ENCODE measurements around the gene FGF1. TPM values are rescaled to one million over a fixed set of nuclear protein-coding genes. Genes with fewer than 3 reads are reported as not detected.

FGF1 gene
- total RNA-seq, 1 experiment from 2014 or later, result 3.2 TPM

DNA sequence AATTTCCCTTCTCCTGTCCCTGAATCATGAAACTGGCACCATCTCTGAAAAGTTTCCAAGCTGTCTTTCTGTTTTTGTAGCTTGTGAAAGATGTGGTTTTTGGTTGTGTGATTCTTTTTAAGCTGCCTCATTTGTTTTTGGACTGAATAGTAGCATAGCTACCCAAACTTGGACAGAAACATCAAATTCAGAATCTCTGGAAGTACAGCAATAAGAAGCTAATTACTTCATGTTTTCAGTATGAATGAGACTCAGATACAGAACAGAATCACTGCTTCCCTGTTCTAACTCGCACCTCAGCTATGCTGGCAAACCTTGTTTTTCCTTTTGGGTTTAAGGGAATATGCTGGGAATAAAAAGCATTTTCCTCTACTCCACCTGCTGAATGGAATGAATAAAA is 101.0 kb downstream of the FGF1 start:
- Histone ChIP-seq H2AK5ac (ENCODE audit: insufficient read length, low read length) (no peak overlapping the region), H3K9ac (ENCODE audit: extremely low read depth, insufficient read length, low read length) (no peak overlapping the region), H3K18ac (ENCODE audit: insufficient read length, low read depth, low read length) (no peak overlapping the region), H4K5ac (ENCODE audit: insufficient read length, low read depth, low read length) (no peak overlapping the region), H2BK20ac (ENCODE audit: low read depth, low read length, poor library complexity, severe bottlenecking) (no peak overlapping the region), H3K9me3 (ENCODE audit: control insufficient read depth, low read depth, low read length) (no peaks in the 10 kb centered on the region), H3K56ac (ENCODE audit: insufficient read length, low read depth, low read length) (no peak overlapping the region), H3K27ac (ENCODE audit: insufficient read length, low read depth, low read length) (no peak overlapping the region), H4K91ac (ENCODE audit: insufficient read length, low read depth, low read length) (no peak overlapping the region), H3K4me2 (ENCODE audit: insufficient read depth, insufficient read length, low read length) (no peak overlapping the region), H2BK120ac (ENCODE audit: low read depth, low read length, poor library complexity, severe bottlenecking) (no peak overlapping the region), H3K27me3 (ENCODE audit: insufficient read depth, low read length) (no peaks in the 10 kb centered on the region), H3K4ac (ENCODE audit: low read depth, low read length) (no peak overlapping the region), H4K8ac (replicated peaks; ENCODE audit: insufficient read length, low read depth, low read length) (no peak overlapping the region), H3K4me1 (ENCODE audit: insufficient read depth, low read length) (no peaks in the 10 kb centered on the region), H2AFZ (ENCODE audit: low read length) (no peak overlapping the region), H2BK12ac (ENCODE audit: insufficient read length, low read depth, low read length) (no peak overlapping the region), H4K20me1 (ENCODE audit: control insufficient read depth, insufficient read depth, insufficient read length) (no peaks in the 10 kb centered on the region), H3K79me2 (ENCODE audit: insufficient read depth, low read length) (no peaks in the 10 kb centered on the region), H3K79me1 (ENCODE audit: insufficient read depth, low read depth, low read length, poor library complexity, severe bottlenecking) (no peaks in the 10 kb centered on the region), H3K23ac (ENCODE audit: insufficient read length, low read depth, low read length) (no peak overlapping the region), H2BK15ac (ENCODE audit: low read depth, low read length) (no peak overlapping the region), H2BK5ac (ENCODE audit: insufficient read length, low read length) (no peak overlapping the region), H3T11ph (ENCODE audit: low read length) (no peak overlapping the region), H3K23me2 (ENCODE audit: insufficient read length, low read depth, low read length, poor library complexity, severe bottlenecking) (no peaks in the 10 kb centered on the region), H3K14ac (ENCODE audit: insufficient read depth, low read length) (no peak overlapping the region)
- no CpG with 5 or more reads among the region's 1 CpG for whole genome bisulfite sequencing (ENCODE audit: extremely low coverage, insufficient read length, low lambda C conversion rate)
- TF ChIP-seq, protein P1, sequence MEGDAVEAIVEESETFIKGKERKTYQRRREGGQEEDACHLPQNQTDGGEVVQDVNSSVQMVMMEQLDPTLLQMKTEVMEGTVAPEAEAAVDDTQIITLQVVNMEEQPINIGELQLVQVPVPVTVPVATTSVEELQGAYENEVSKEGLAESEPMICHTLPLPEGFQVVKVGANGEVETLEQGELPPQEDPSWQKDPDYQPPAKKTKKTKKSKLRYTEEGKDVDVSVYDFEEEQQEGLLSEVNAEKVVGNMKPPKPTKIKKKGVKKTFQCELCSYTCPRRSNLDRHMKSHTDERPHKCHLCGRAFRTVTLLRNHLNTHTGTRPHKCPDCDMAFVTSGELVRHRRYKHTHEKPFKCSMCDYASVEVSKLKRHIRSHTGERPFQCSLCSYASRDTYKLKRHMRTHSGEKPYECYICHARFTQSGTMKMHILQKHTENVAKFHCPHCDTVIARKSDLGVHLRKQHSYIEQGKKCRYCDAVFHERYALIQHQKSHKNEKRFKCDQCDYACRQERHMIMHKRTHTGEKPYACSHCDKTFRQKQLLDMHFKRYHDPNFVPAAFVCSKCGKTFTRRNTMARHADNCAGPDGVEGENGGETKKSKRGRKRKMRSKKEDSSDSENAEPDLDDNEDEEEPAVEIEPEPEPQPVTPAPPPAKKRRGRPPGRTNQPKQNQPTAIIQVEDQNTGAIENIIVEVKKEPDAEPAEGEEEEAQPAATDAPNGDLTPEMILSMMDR (conservative IDR thresholded peaks at IDR 0.05), result no peak
- H3K4me1 Mint-ChIP-seq, result no peaks in the 10 kb centered on the region
- H3K27ac Mint-ChIP-seq, result no peak overlapping the region
- peaks cover 3% of the 10 kb centered on the region for H3K27me3 Mint-ChIP-seq (ENCODE audit: low read depth)
- H3K4me3 Mint-ChIP-seq, result no peak overlapping the region
- no peaks in the 10 kb centered on the region for H3K36me3 Mint-ChIP-seq (ENCODE audit: insufficient read depth in 1 of 3, low read depth in 3 of 3)
- no peak for DNase-seq
- no peaks in the 10 kb centered on the region; a peak in 1 of 5 replicates for H3K9me3 Mint-ChIP-seq
